HL-60 (cell line): ENCODE measurements around the gene KLHL26.

Source experiments
- GABPA ChIP-seq: IDR thresholded peaks from 2 replicates; pipeline ENCODE4 v1.6.1; 2012; ENCODE audit warnings: low read depth
- POLR2AphosphoS5 ChIP-seq: IDR thresholded peaks from 2 replicates; pipeline ENCODE4 v1.6.1; 2012; ENCODE audit warnings: low read depth
- SPI1 ChIP-seq: IDR thresholded peaks from 2 replicates; pipeline ENCODE4 v1.6.1; 2012; ENCODE audit warnings: low read depth, mild to moderate bottlenecking, borderline replicate concordance
- TF ChIP-seq, protein P1 (sequence below): IDR thresholded peaks from one replicate; pipeline ENCODE4 v1.5.1; 2011; ENCODE audit warnings: low read length, control low read depth, inconsistent platforms; ENCODE audit not compliant: insufficient read depth

GRCh38 chr19:18634612-18635297 is 2.1 kb upstream of the KLHL26 start:
- TF ChIP-seq, protein P1, sequence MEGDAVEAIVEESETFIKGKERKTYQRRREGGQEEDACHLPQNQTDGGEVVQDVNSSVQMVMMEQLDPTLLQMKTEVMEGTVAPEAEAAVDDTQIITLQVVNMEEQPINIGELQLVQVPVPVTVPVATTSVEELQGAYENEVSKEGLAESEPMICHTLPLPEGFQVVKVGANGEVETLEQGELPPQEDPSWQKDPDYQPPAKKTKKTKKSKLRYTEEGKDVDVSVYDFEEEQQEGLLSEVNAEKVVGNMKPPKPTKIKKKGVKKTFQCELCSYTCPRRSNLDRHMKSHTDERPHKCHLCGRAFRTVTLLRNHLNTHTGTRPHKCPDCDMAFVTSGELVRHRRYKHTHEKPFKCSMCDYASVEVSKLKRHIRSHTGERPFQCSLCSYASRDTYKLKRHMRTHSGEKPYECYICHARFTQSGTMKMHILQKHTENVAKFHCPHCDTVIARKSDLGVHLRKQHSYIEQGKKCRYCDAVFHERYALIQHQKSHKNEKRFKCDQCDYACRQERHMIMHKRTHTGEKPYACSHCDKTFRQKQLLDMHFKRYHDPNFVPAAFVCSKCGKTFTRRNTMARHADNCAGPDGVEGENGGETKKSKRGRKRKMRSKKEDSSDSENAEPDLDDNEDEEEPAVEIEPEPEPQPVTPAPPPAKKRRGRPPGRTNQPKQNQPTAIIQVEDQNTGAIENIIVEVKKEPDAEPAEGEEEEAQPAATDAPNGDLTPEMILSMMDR, result no peak
- TF ChIP-seq POLR2AphosphoS5, result no peak
- TF ChIP-seq GABPA, result no peak
- no peak for TF ChIP-seq SPI1
